ENCODE measurements around the gene MVB12A. TPM values are rescaled to one million over a fixed set of nuclear protein-coding genes. Genes with fewer than 3 reads are reported as not detected.

Gene MVB12A
- total and polyA plus RNA-seq, 2 experiments from 2014 or later, result 36.6 to 60.3 TPM

DNA sequence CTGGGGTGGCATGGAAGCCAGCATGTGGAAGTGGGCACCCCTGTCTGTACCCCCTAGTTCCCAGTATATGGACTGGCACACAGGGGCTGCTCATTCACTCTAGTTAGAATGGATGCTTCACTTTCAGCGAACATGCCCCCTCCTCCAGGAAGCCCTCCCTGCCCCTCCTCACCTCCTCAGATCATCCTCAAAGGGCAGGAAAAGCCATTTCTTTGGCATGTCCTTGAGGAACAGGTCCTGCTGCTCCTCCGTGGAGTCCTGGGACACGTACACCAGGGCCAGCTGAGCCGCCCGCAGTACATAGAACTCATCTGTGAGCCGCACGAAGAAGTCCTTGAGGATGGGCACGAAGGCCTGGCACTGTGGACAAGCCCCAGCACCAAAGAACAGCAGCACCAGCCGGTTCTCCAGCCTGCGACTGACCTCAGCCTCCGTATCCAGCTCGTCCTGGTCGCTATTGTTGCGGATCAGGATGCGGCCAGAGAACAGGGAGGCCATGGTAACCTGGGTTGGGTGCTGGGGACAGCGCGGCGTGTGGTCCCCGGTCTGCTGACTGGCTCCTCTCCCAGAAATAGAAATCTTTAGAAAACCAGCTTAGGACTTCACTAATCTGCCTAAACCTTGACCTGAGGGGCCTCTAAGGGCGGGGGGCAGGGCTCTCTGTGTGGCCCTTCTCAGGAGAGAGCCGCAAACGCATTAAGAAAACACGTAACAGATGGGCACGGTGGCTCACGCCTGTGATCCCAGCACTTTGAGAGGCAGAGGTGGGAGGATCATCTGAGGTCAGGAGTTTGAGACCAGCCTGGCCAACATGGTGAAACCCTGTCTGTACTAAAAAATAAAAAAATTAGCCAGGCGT is 40.8 kb downstream of the MVB12A start, which contains the start of gene NXNL1:
Gene NXNL1, minus strand, starts transcription at position 555 of the 859 bp plus-strand sequence. Its CDS starts 57 bp downstream, at position 498.
- Histone ChIP-seq H2AFZ (no peak within 1 kb of the TSS), H3K4me1 (ENCODE audit: insufficient read depth) (no peaks in the 10 kb centered on the region), H3K27ac (ENCODE audit: low read depth) (no peak within 1 kb of the TSS), H3K36me3 (ENCODE audit: insufficient read depth) (no peaks in the 10 kb centered on the region), H3K79me2 (replicated peaks; ENCODE audit: insufficient read depth) (no peaks in the 10 kb centered on the region), H3K4me3 (no peak within 1 kb of the TSS), H3K9me2 (ENCODE audit: insufficient read depth) (no peaks in the 10 kb centered on the region), H3K27me3 (ENCODE audit: insufficient read depth) (peaks cover 24% of the 10 kb centered on the region), H3K4me2 (no peak within 1 kb of the TSS), H4K20me1 (replicated peaks; ENCODE audit: insufficient read depth) (no peaks in the 10 kb centered on the region), H3F3A (replicated peaks; ENCODE audit: low read depth) (no peaks in the 10 kb centered on the region)
- Mint-ChIP-seq H3K4me3 (no peak within 1 kb of the TSS), H3K27ac (no peak within 1 kb of the TSS), H3K27me3 (ENCODE audit: insufficient read depth, low read depth, poor library complexity) (peaks cover 12% of the 10 kb centered on the region), H3K4me1 (no peaks in the 10 kb centered on the region), H3K9me3 (no peaks in the 10 kb centered on the region), H3K36me3 (ENCODE audit: low read depth) (no peaks in the 10 kb centered on the region)
- TF ChIP-seq ETS1 (IDR thresholded peaks at IDR 0.05), result no peak
- no peak for TF ChIP-seq STAT1 (IDR thresholded peaks at IDR 0.05; ENCODE audit: unreplicated experiment)
- no peak for TF ChIP-seq JUNB (IDR thresholded peaks at IDR 0.05; ENCODE audit: unreplicated experiment)
- TF ChIP-seq REST (IDR thresholded peaks at IDR 0.05; ENCODE audit: unreplicated experiment), result no peak
- TF ChIP-seq ZNF114 (CRISPR knock-in tag; IDR thresholded peaks at IDR 0.05), result no peak
- TF ChIP-seq EZH2 (IDR thresholded peaks at IDR 0.05; ENCODE audit: low read depth, unreplicated experiment), result no peak
- TF ChIP-seq ZNF462 (CRISPR knock-in tag; IDR thresholded peaks at IDR 0.05), result no peak
- TF ChIP-seq CREB1 (CRISPR knock-in tag; IDR thresholded peaks at IDR 0.05; ENCODE audit: low read depth), result no peak
- ATAC-seq, result no peak
- DNase-seq (ENCODE audit: low spot score), result no peak
